ENCODE data around the gene RALGAPB. TPM values are rescaled to one million over a fixed set of nuclear protein-coding genes. Genes with fewer than 3 reads are reported as not detected.

Gene RALGAPB
- total RNA-seq, 2 donors from 2014 or later, result 45.6 to 50.6 TPM

- Histone ChIP-seq H3K4me3 (no peak overlapping the region), H3K4me1 (replicated peaks) (no peaks in the 10 kb centered on the region), H3K36me3 (no peaks in the 10 kb centered on the region), H3K9me3 (no peaks in the 10 kb centered on the region), H3K27me3 (replicated peaks; ENCODE audit: insufficient read depth) (no peaks in the 10 kb centered on the region), H3K27ac (no peak overlapping the region)
- intact Hi-C loops (cut with DNase I), result no loop called here
- TF ChIP-seq POLR2AphosphoS5 (IDR thresholded peaks at IDR 0.05), result no peak
- no peak for TF ChIP-seq CTCF (IDR thresholded peaks at IDR 0.05)
- no peak for TF ChIP-seq POLR2A (IDR thresholded peaks at IDR 0.05)
- 70% methylated on average over 10 of the region's 10 CpGs for WGBS
- DNase-seq (ENCODE audit: low spot score), result no peak
These were observed 112.9 kb downstream of the RALGAPB start for GRCh38 chr20:38585404-38586180.

GRCh38 chr20:38586181-38586525 is 113.5 kb downstream of the RALGAPB start:
- Histone ChIP-seq H3K27ac (no peak overlapping the region), H3K9me3 (no peaks in the 10 kb centered on the region), H3K4me1 (replicated peaks) (no peaks in the 10 kb centered on the region), H3K4me3 (no peak overlapping the region), H3K36me3 (no peaks in the 10 kb centered on the region), H3K27me3 (replicated peaks; ENCODE audit: insufficient read depth) (no peaks in the 10 kb centered on the region)
- no peak for TF ChIP-seq POLR2AphosphoS5 (IDR thresholded peaks at IDR 0.05)
- TF ChIP-seq POLR2A (IDR thresholded peaks at IDR 0.05), result no peak
- TF ChIP-seq CTCF (IDR thresholded peaks at IDR 0.05), result no peak
- WGBS, result 74% methylated on average over 3 of the region's 3 CpGs
- intact Hi-C loops (cut with DNase I), result no loop called here
- DNase-seq (ENCODE audit: low spot score), result no peak

- Histone ChIP-seq H3K36me3 (no peaks in the 10 kb centered on the region), H3K9me3 (no peaks in the 10 kb centered on the region), H3K4me3 (no peak overlapping the region), H3K4me1 (replicated peaks) (no peaks in the 10 kb centered on the region), H3K27me3 (replicated peaks; ENCODE audit: insufficient read depth) (no peaks in the 10 kb centered on the region), H3K27ac (no peak overlapping the region)
- 94% methylated on average over 6 of the region's 6 CpGs for WGBS
- TF ChIP-seq POLR2AphosphoS5 (IDR thresholded peaks at IDR 0.05) (no peak), POLR2A (IDR thresholded peaks at IDR 0.05) (no peak), CTCF (IDR thresholded peaks at IDR 0.05) (no peak)
- DNase-seq (ENCODE audit: low spot score), result no peak
- intact Hi-C loops (cut with DNase I), result no loop called here
These were observed 115.7 kb downstream of the RALGAPB start for GRCh38 chr20:38588303-38588702.

GRCh38 chr20:38589351-38589750 is 116.7 kb downstream of the RALGAPB start:
- no peak for DNase-seq (ENCODE audit: low spot score)
- Histone ChIP-seq H3K9me3 (no peaks in the 10 kb centered on the region), H3K27me3 (replicated peaks; ENCODE audit: insufficient read depth) (no peaks in the 10 kb centered on the region), H3K4me1 (replicated peaks) (no peaks in the 10 kb centered on the region), H3K27ac (no peak overlapping the region), H3K4me3 (no peak overlapping the region), H3K36me3 (no peaks in the 10 kb centered on the region)
- TF ChIP-seq POLR2AphosphoS5 (IDR thresholded peaks at IDR 0.05) (no peak), CTCF (IDR thresholded peaks at IDR 0.05) (no peak)
- WGBS, result 86% methylated on average over 4 of the region's 4 CpGs
- intact Hi-C loops (cut with DNase I), result no loop called here

- intact Hi-C loops (cut with DNase I), result no loop called here
- H3K4me1 ChIP-seq (replicated peaks), result no peaks in the 10 kb centered on the region
- no peak for TF ChIP-seq POLR2A (IDR thresholded peaks at IDR 0.05)
- TF ChIP-seq CTCF (IDR thresholded peaks at IDR 0.05), result no peak
- no peak for TF ChIP-seq POLR2AphosphoS5 (IDR thresholded peaks at IDR 0.05)
- H3K27me3 ChIP-seq (replicated peaks; ENCODE audit: insufficient read depth), result no peaks in the 10 kb centered on the region
- H3K36me3 ChIP-seq, result no peaks in the 10 kb centered on the region
- no peaks in the 10 kb centered on the region for H3K9me3 ChIP-seq
- 86% methylated on average over 3 of the region's 3 CpGs for WGBS
- no peak overlapping the region for H3K27ac ChIP-seq
- H3K4me3 ChIP-seq, result no peak overlapping the region
- DNase-seq (ENCODE audit: low spot score), result no peak
These were observed 117.5 kb downstream of the RALGAPB start for GRCh38 chr20:38589967-38590675.
